Loucy (cell line): ENCODE measurements around the gene RHD.

Experiments used
- H2AFZ ChIP-seq: fragments of 200-600 bp; sonication (generic); 2 replicates; pipeline ENCODE4 v1.6.0; 2016; ENCODE audit warnings: antibody characterized with exemption, mild to moderate bottlenecking, low read length, moderate library complexity
- H3F3A ChIP-seq: fragments of 200-600 bp; 2 replicates; pipeline ENCODE4 v1.6.0; 2016; ENCODE audit warnings: antibody characterized with exemption, low read depth, mild to moderate bottlenecking
- H3K27me3 ChIP-seq: fragments of 200-600 bp; sonication (generic); 2 replicates; pipeline ENCODE4 v1.6.1; 2014; ENCODE audit warnings: low read length, mild to moderate bottlenecking; ENCODE audit not compliant: insufficient read depth, poor library complexity, severe bottlenecking
- H3K36me3 ChIP-seq: fragments of 200-600 bp; sonication (generic); 2 replicates; pipeline ENCODE4 v1.6.1; 2016; ENCODE audit warnings: low read length; ENCODE audit not compliant: insufficient read depth
- H3K4me1 ChIP-seq: fragments of 200-600 bp; sonication (generic); 2 replicates; pipeline ENCODE4 v1.5.1; 2014; ENCODE audit warnings: low read length, mild to moderate bottlenecking; ENCODE audit not compliant: insufficient read depth, poor library complexity, severe bottlenecking
- H3K4me2 ChIP-seq: fragments of 200-600 bp; sonication (generic); 2 replicates; pipeline ENCODE4 v1.6.0; 2014; ENCODE audit warnings: antibody characterized with exemption, low read length, low read depth, mild to moderate bottlenecking; ENCODE audit not compliant: poor library complexity, severe bottlenecking
- H3K4me3 ChIP-seq: fragments of 200-600 bp; sonication (generic); 2 replicates; pipeline ENCODE4 v1.5.1; 2014; ENCODE audit warnings: low read length, mild to moderate bottlenecking, mixed read lengths; ENCODE audit not compliant: poor library complexity, severe bottlenecking
- H3K79me2 ChIP-seq: fragments of 200-600 bp; sonication (generic); 2 replicates; pipeline ENCODE4 v1.6.1; 2014; ENCODE audit warnings: low read length; ENCODE audit not compliant: insufficient read depth
- H3K9ac ChIP-seq: fragments of 200-600 bp; sonication (generic); 2 replicates; pipeline ENCODE4 v1.6.0; 2014; ENCODE audit warnings: mild to moderate bottlenecking, low read depth, low read length, moderate library complexity; ENCODE audit not compliant: poor library complexity, severe bottlenecking
- H3K9me2 ChIP-seq: fragments of 200-600 bp; sonication (generic); replicated peaks from 2 replicates; pipeline ENCODE4 v1.6.1; 2016; ENCODE audit warnings: low read depth, low read length, mixed read lengths
- H3K9me3 ChIP-seq: fragments of 200-600 bp; sonication (generic); 2 replicates; pipeline ENCODE4 v1.6.1; 2014; ENCODE audit warnings: mild to moderate bottlenecking, antibody characterized with exemption, low read length, low read depth; ENCODE audit not compliant: insufficient read depth
- H4K20me1 ChIP-seq: fragments of 200-600 bp; sonication (generic); 2 replicates; pipeline ENCODE4 v1.6.0; 2014; ENCODE audit warnings: antibody characterized with exemption, low read length, mild to moderate bottlenecking; ENCODE audit not compliant: insufficient read depth, poor library complexity, severe bottlenecking
- CTCF ChIP-seq: fragments of 200-600 bp; sonication (generic); conservative IDR thresholded peaks from 2 replicates; pipeline ENCODE4 v1.5.1; 2014; ENCODE audit warnings: mild to moderate bottlenecking, antibody characterized with exemption, low read length
- EZH2phosphoT487 ChIP-seq: fragments of 200-600 bp; IDR thresholded peaks from 2 replicates; pipeline ENCODE4 v1.6.1; 2018; ENCODE audit warnings: antibody characterized with exemption, mild to moderate bottlenecking, moderate library complexity, borderline replicate concordance

Gene RHD

GRCh38 chr1:25238046-25238445 lies 34.3 kb upstream of the RHD start:
- peaks cover 14% of the 10 kb centered on the region; the same call in 1 of the 2 replicates for H3F3A ChIP-seq
- TF ChIP-seq EZH2phosphoT487, result no peak
- no peak for TF ChIP-seq CTCF
- H3K9ac ChIP-seq, result no peak overlapping the region
- H4K20me1 ChIP-seq, result peaks cover 20% of the 10 kb centered on the region
- H3K27me3 ChIP-seq, result no peaks in the 10 kb centered on the region
- peaks cover 21% of the 10 kb centered on the region for H3K4me1 ChIP-seq
- H3K36me3 ChIP-seq, result peaks cover 13% of the 10 kb centered on the region; the same call in 1 of the 2 replicates
- no peak overlapping the region for H3K4me3 ChIP-seq
- no peaks in the 10 kb centered on the region for H3K9me2 ChIP-seq
- H3K4me2 ChIP-seq, result no peak overlapping the region
- H3K9me3 ChIP-seq, result no peaks in the 10 kb centered on the region
- H2AFZ ChIP-seq, result no peak overlapping the region
- H3K79me2 ChIP-seq, result peaks cover 28% of the 10 kb centered on the region

GRCh38 chr1:25239681-25240541 lies 32.4 kb upstream of the RHD start:
- Histone ChIP-seq H3K4me2 (peak overlapping the region; percentile 77), H3F3A (peaks cover 14% of the 10 kb centered on the region; the same call in 1 of the 2 replicates), H3K36me3 (peaks cover 32% of the 10 kb centered on the region), H3K9me3 (no peaks in the 10 kb centered on the region), H3K9ac (peak overlapping the region; percentile 69), H3K4me3 (peak overlapping the region; percentile 76), H3K9me2 (no peaks in the 10 kb centered on the region), H3K79me2 (peaks cover 31% of the 10 kb centered on the region), H4K20me1 (peaks cover 30% of the 10 kb centered on the region), H3K4me1 (peaks cover 28% of the 10 kb centered on the region), H2AFZ (peak overlapping the region; percentile 69), H3K27me3 (no peaks in the 10 kb centered on the region)
- TF ChIP-seq EZH2phosphoT487 (no peak), CTCF (peak; percentile 61)

GRCh38 chr1:25243907-25244306 lies 28.4 kb upstream of the RHD start:
- no peak for TF ChIP-seq CTCF
- no peak for TF ChIP-seq EZH2phosphoT487
- peaks cover 35% of the 10 kb centered on the region for H3K36me3 ChIP-seq
- no peak overlapping the region for H2AFZ ChIP-seq
- peaks cover 43% of the 10 kb centered on the region for H3K4me1 ChIP-seq
- no peaks in the 10 kb centered on the region for H3K27me3 ChIP-seq
- H3K9me2 ChIP-seq, result no peaks in the 10 kb centered on the region
- H3F3A ChIP-seq, result peaks cover 7% of the 10 kb centered on the region; the same call in 1 of the 2 replicates
- peaks cover 53% of the 10 kb centered on the region for H4K20me1 ChIP-seq
- no peaks in the 10 kb centered on the region for H3K9me3 ChIP-seq
- peaks cover 51% of the 10 kb centered on the region for H3K79me2 ChIP-seq
- H3K4me3 ChIP-seq, result peak overlapping the region; percentile 79
- peak overlapping the region; percentile 99 for H3K4me2 ChIP-seq
- H3K9ac ChIP-seq, result no peak overlapping the region
